HepG2 (cell line): ENCODE measurements around the gene AGPAT3. TPM values are rescaled to one million over a fixed set of nuclear protein-coding genes. Genes with fewer than 3 reads are reported as not detected.

ENCODE experiments used
- ATAC-seq: fragments of 200-7000 bp; cut with Tn5 transposase; 3 replicates; pipeline ENCODE4 v1.9.1; 2020; ENCODE audit warnings: mild to moderate bottlenecking, moderate library complexity
- BruUV-seq: library from RNA; stranded (reverse); fragments of 400-500 nt; replicated peaks from 2 replicates; lab custom pipeline; 2021; lab: Mats Ljungman, UMichigan
- CTCF ChIA-PET: fragments of 300-600 bp; formaldehyde crosslinking; extraction: SDS; loops from one replicate; lab custom pipeline; 2021; ENCODE audit warnings: low total read pairs, inconsistent platforms, low intra/inter-chr PET ratio; lab: Yijun Ruan, JAX
- POLR2A ChIA-PET: fragments of 350-600 bp; sonication (Branson Sonifier 250); formaldehyde crosslinking; loops from one replicate; lab custom pipeline; 2020; ENCODE audit warnings: antibody characterized with exemption, inconsistent platforms; lab: Yijun Ruan, JAX
- DNase-seq: peaks from one replicate; pipeline ENCODE4 v3.0.0-alpha.2; 2015; ENCODE audit warnings: low spot score
- FAIRE-seq: peaks from 3 replicates; lab custom pipeline; 2011; peaks lifted over from hg19 to GRCh38; lab: Jason Lieb, UNC
- H2AFZ ChIP-seq: one replicate; pipeline ENCODE4 v1.6.1; 2011; ENCODE audit warnings: low read length, inconsistent platforms
- H3K27ac ChIP-seq: fragments of 300-600 bp; 3 replicates; pipeline ENCODE4 v1.8.0; 2011; ENCODE audit warnings: mixed run types, mild to moderate bottlenecking, mixed read lengths, low read length, inconsistent platforms; ENCODE audit not compliant: insufficient read depth; ENCODE audit errors: extremely low read length
- H3K27me3 ChIP-seq, 2 experiments: fragments of 200-600 bp in 1 of 2; 2 replicates in 1 of 2; 3 replicates in 1 of 2; pipeline versions ENCODE4 v1.6.0 to v1.8.0; 2011; ENCODE audit warnings: low read length in 2 of 2, mild to moderate bottlenecking in 2 of 2, moderate library complexity in 2 of 2, inconsistent platforms in 1 of 2; ENCODE audit not compliant: insufficient read depth in 2 of 2, control insufficient read depth in 1 of 2
- H3K36me3 ChIP-seq, 2 experiments: fragments of 200-600 bp in 1 of 2; replicated peaks in 1 of 2; 2 replicates in 1 of 2; 3 replicates in 1 of 2; pipeline versions ENCODE4 v1.5.1 to v1.8.0; 2011; ENCODE audit warnings: low read length in 2 of 2, inconsistent platforms in 1 of 2; ENCODE audit not compliant: insufficient read depth in 2 of 2, control insufficient read depth in 1 of 2
- H3K4me1 ChIP-seq: 2 replicates; pipeline ENCODE4 v1.5.1; 2012; ENCODE audit warnings: low read length, inconsistent platforms; ENCODE audit not compliant: insufficient read depth
- H3K4me2 ChIP-seq: 2 replicates; pipeline ENCODE4 v1.6.0; 2011; ENCODE audit warnings: low read depth, low read length, inconsistent platforms
- H3K4me3 ChIP-seq, 3 experiments: fragments of 200-600 bp in 1 of 3; sonication (generic), shearing (Covaris generic) in 1 of 3; replicated peaks in 1 of 3; 2 replicates each; pipeline ENCODE4 v1.5.1; 2011 to 2016; ENCODE audit warnings: low read length in 3 of 3, inconsistent platforms in 2 of 3, low read depth in 2 of 3, mild to moderate bottlenecking in 2 of 3, control low read depth in 1 of 3, mixed read lengths in 1 of 3; ENCODE audit not compliant: insufficient read depth in 1 of 3
- H3K79me2 ChIP-seq: one replicate; pipeline ENCODE4 v1.6.1; 2011; ENCODE audit warnings: low read length, inconsistent platforms; ENCODE audit not compliant: insufficient read depth
- H3K9ac ChIP-seq: 2 replicates; pipeline ENCODE4 v1.6.0; 2011; ENCODE audit warnings: mild to moderate bottlenecking, low read depth, low read length, inconsistent platforms; ENCODE audit not compliant: insufficient read depth
- H3K9me3 ChIP-seq: 2 replicates; pipeline ENCODE4 v1.5.1; 2012; ENCODE audit warnings: mild to moderate bottlenecking, low read length
- H4K20me1 ChIP-seq: 2 replicates; pipeline ENCODE4 v1.6.0; 2011; ENCODE audit warnings: inconsistent platforms, mild to moderate bottlenecking, low read length, moderate library complexity; ENCODE audit not compliant: insufficient read depth
- ARID4A ChIP-seq: sonication (generic); formaldehyde crosslinking; IDR thresholded peaks from 2 replicates; pipeline ENCODE4 v1.5.0; 2020; ENCODE audit warnings: mild to moderate bottlenecking, missing genetic modification reagents, borderline replicate concordance
- CBX5 ChIP-seq: sonication (generic); formaldehyde crosslinking; IDR thresholded peaks from 2 replicates; pipeline ENCODE4 v1.4.0; 2020; ENCODE audit warnings: missing genetic modification reagents, borderline replicate concordance
- IKZF1 ChIP-seq: fragments of 450-650 bp; IDR thresholded peaks from 2 replicates; pipeline ENCODE4 v1.7.1; 2016
- KDM1A ChIP-seq: IDR thresholded peaks from 2 replicates; pipeline ENCODE4 v1.6.1; 2016; ENCODE audit warnings: missing compliant biosample characterization
- KLF9 ChIP-seq: IDR thresholded peaks from 2 replicates; pipeline ENCODE4 v1.6.1; 2016; ENCODE audit warnings: low read depth
- TSC22D2 ChIP-seq: sonication (generic); formaldehyde crosslinking; IDR thresholded peaks from 2 replicates; pipeline ENCODE4 v1.5.1; 2020; ENCODE audit warnings: missing genetic modification reagents, mild to moderate bottlenecking, borderline replicate concordance
- ZBTB42 ChIP-seq: sonication (generic); formaldehyde crosslinking; IDR thresholded peaks from 2 replicates; pipeline ENCODE4 v1.5.0; 2020; ENCODE audit warnings: mild to moderate bottlenecking, missing genetic modification reagents
- ZBTB7B ChIP-seq: sonication (generic); formaldehyde crosslinking; IDR thresholded peaks from 2 replicates; pipeline ENCODE4 v1.4.0; 2020; ENCODE audit warnings: missing genetic modification reagents
- ZNF276 ChIP-seq: sonication (generic); formaldehyde crosslinking; IDR thresholded peaks from 2 replicates; pipeline ENCODE4 v1.4.0; 2020; ENCODE audit warnings: mild to moderate bottlenecking, low read depth, missing genetic modification reagents
- ZNF512 ChIP-seq: sonication (generic); formaldehyde crosslinking; IDR thresholded peaks from 2 replicates; pipeline ENCODE4 v1.4.0; 2020; ENCODE audit warnings: mild to moderate bottlenecking, missing genetic modification reagents
- ZNF629 ChIP-seq: sonication (generic); formaldehyde crosslinking; conservative IDR thresholded peaks from 2 replicates; pipeline ENCODE4 v1.5.0; 2020; ENCODE audit warnings: missing genetic modification reagents
- ZNF737 ChIP-seq: sonication (generic); formaldehyde crosslinking; IDR thresholded peaks from 2 replicates; pipeline ENCODE4 v1.5.0; 2020; ENCODE audit warnings: missing genetic modification reagents, mild to moderate bottlenecking, borderline replicate concordance
- ZSCAN29 ChIP-seq: sonication (generic); formaldehyde crosslinking; conservative IDR thresholded peaks from 2 replicates; pipeline ENCODE4 v1.4.0; 2020; ENCODE audit warnings: mild to moderate bottlenecking, missing genetic modification reagents
- WGBS: methylation state at CpG from one replicate; pipeline ENCODE4 v1.1.6; 2017; ENCODE audit warnings: low lambda C conversion rate; 5-methylcytosine and 5-hydroxymethylcytosine counted together
- in situ Hi-C: cut with HindIII; loops from 2 replicates; pipeline ENCODE4 v1.10.0; 2017; ENCODE audit warnings: low pct_unique_long_range_greater_than_20kb; ENCODE audit not compliant: extremely low pct_ligation_motif_present
- intact Hi-C: fragments of 100-400 bp; cut with micrococcal nuclease; formaldehyde crosslinking; loops from one replicate; pipeline ENCODE4 v1.10.0; 2022; ENCODE audit not compliant: unreplicated experiment
- polyA plus RNA-seq, 8 experiments: library from polyadenylated mRNA; depleted of rRNA in 3 of 8; stranded (reverse) in 7 of 8; unstranded in 1 of 8; fragments of >200 nt; fragmentation: Illumina TruSeq in 4 of 8; extraction: Trizol in 4 of 8; gene quantifications; 2 replicates each; pipeline versions ENCODE4 v1.2.1 to v1.2.3, GENCODE V29; 2011 to 2016; ENCODE audit warnings: low read depth in 4 of 8, missing spikeins in 1 of 8, mixed read lengths in 1 of 8; ENCODE audit not compliant: insufficient read depth in 1 of 8
- total RNA-seq, 5 experiments: library from RNA; depleted of rRNA; stranded (reverse); fragments of >200 nt; fragmentation: Illumina TruSeq; extraction: Trizol; gene quantifications; 2 replicates each; pipeline ENCODE4 v1.2.3, GENCODE V29; 2016; ENCODE audit warnings: low read depth in 1 of 5

AGPAT3 gene
- total and polyA plus RNA-seq, 2 of the 13 experiments (the other 11 are each of a cell fraction or from before 2014, with no cell fraction given) = 32.2 to 54.4 TPM

GRCh38 chr21:43918385-43918947 lies 53.4 kb downstream of the AGPAT3 start:
- Histone ChIP-seq H4K20me1 (peaks cover 14% of the 10 kb centered on the region; the same call in 1 of the 2 replicates), H3K36me3 (0 out of 5 replicates have a peak, but pooled peaks cover 0 to 2% of the 10 kb centered on the region in 2 experiments), H3K27ac (no peak overlapping the region), H3K9ac (no peak overlapping the region), H3K4me3 (no peak overlapping the region), H3K79me2 (peaks cover 43% of the 10 kb centered on the region), H3K27me3 (no peaks in the 10 kb centered on the region), H3K9me3 (no peaks in the 10 kb centered on the region), H3K4me2 (no peak overlapping the region), H2AFZ (no peak overlapping the region), H3K4me1 (peaks cover 43% of the 10 kb centered on the region)
- no TSS peak for BruUV-seq
- intact Hi-C loops (loop anchor here (2.0 to 10.0 kb wide), 2 partner anchors 62 to 104 kb away; no protein-coding TSS in a partner anchor), in situ Hi-C loops (no loop called here)
- WGBS = 87% methylated on average over 9 of the region's 9 CpGs
- POLR2A ChIA-PET = interaction anchor here (0.7 kb wide), 1 partner anchor 61 kb away, joined by 3 read pairs; no protein-coding TSS in a partner anchor
- DNase-seq = no peak
- CTCF ChIA-PET = interaction anchor here (2.5 kb wide), 1 partner anchor 107 kb away, joined by 11 read pairs; no protein-coding TSS in a partner anchor
- FAIRE-seq = no peak
- no peak for ATAC-seq
- TF ChIP-seq ZNF737 (CRISPR knock-in tag) = no peak
- TF ChIP-seq ZNF629 (CRISPR knock-in tag) = no peak
- no peak for TF ChIP-seq KLF9
- no peak for TF ChIP-seq ZBTB42 (CRISPR knock-in tag)
- no peak for TF ChIP-seq ZSCAN29 (CRISPR knock-in tag)
- no peak for TF ChIP-seq ZBTB7B (CRISPR knock-in tag)
- TF ChIP-seq ZNF512 (CRISPR knock-in tag) = no peak
- TF ChIP-seq CBX5 (CRISPR knock-in tag) = no peak
- TF ChIP-seq ZNF276 (CRISPR knock-in tag) = no peak
- TF ChIP-seq IKZF1 = no peak
- TF ChIP-seq TSC22D2 (CRISPR knock-in tag) = no peak
- no peak for TF ChIP-seq ARID4A (CRISPR knock-in tag)
- no peak for TF ChIP-seq KDM1A (CRISPR knock-in tag)
